Large intestine (tissue), 3 donors: Measurements from ENCODE around the gene DSCAML1. TPM values are rescaled to one million over a fixed set of nuclear protein-coding genes. Genes with fewer than 3 reads are reported as not detected.

Experiments
- DNase-seq, 2 donors: peaks; one replicate each; pipeline versions ENCODE4 v3.0.0 to v3.0.0-alpha.2; 2013
- H3K27ac ChIP-seq: one replicate; pipeline ENCODE4 v1.5.1; 2013; ENCODE audit warnings: low read length
- H3K27me3 ChIP-seq: 2 replicates; pipeline ENCODE4 v1.6.1; 2013; ENCODE audit warnings: low read length; ENCODE audit not compliant: control insufficient read depth, insufficient read depth
- H3K36me3 ChIP-seq: 2 replicates; pipeline ENCODE4 v1.6.1; 2013; ENCODE audit warnings: low read length; ENCODE audit not compliant: control insufficient read depth, insufficient read depth
- H3K4me1 ChIP-seq: one replicate; pipeline ENCODE4 v1.6.1; 2013; ENCODE audit warnings: low read length; ENCODE audit not compliant: control insufficient read depth, insufficient read depth
- H3K4me3 ChIP-seq: one replicate; pipeline ENCODE4 v1.5.1; 2013; ENCODE audit warnings: low read length
- H3K9me3 ChIP-seq: one replicate; pipeline ENCODE4 v1.6.1; 2013; ENCODE audit warnings: mild to moderate bottlenecking, low read depth, low read length, moderate library complexity; ENCODE audit not compliant: control insufficient read depth
- WGBS: methylation state at CpG from one replicate; pipeline ENCODE4 v1.1.5; 2013; ENCODE audit warnings: low lambda C conversion rate; ENCODE audit not compliant: insufficient coverage; 5-methylcytosine and 5-hydroxymethylcytosine counted together
- polyA plus RNA-seq: library from polyadenylated mRNA; unstranded; fragments of 120-200 nt; gene quantifications from one replicate; pipeline ENCODE4 v1.2.1, GENCODE V29; 2013

Gene DSCAML1
- polyA plus RNA-seq, 1 donor = 1.6 TPM

- WGBS = no CpG with 5 or more reads among the region's 10 CpGs
- no peaks in the 10 kb centered on the region for H3K9me3 ChIP-seq
- H3K27ac ChIP-seq = no peak overlapping the region
- H3K27me3 ChIP-seq = no peaks in the 10 kb centered on the region
- peaks cover 5% of the 10 kb centered on the region for H3K4me1 ChIP-seq
- H3K4me3 ChIP-seq = no peak overlapping the region
- DNase-seq = no peak
- H3K36me3 ChIP-seq = no peaks in the 10 kb centered on the region
Observed at GRCh38 chr11:117476531-117477142, 320.4 kb downstream of the DSCAML1 start.

- WGBS = 30% methylated on average over 2 of the region's 11 CpGs
- Histone ChIP-seq H3K4me1 (peaks cover 5% of the 10 kb centered on the region), H3K4me3 (no peak overlapping the region), H3K36me3 (no peaks in the 10 kb centered on the region), H3K27me3 (no peaks in the 10 kb centered on the region), H3K9me3 (no peaks in the 10 kb centered on the region), H3K27ac (no peak overlapping the region)
- DNase-seq = no peak
Observed at GRCh38 chr11:117475716-117476530, 321.1 kb downstream of the DSCAML1 start.

- WGBS = 87% methylated on average over 2 of the region's 8 CpGs
Observed at GRCh38 chr11:117473481-117474091, 323.4 kb downstream of the DSCAML1 start.

GRCh38 chr11:117471776-117472175 lies 325.2 kb downstream of the DSCAML1 start:
- Histone ChIP-seq H3K36me3 (no peaks in the 10 kb centered on the region), H3K9me3 (no peaks in the 10 kb centered on the region), H3K27ac (no peak overlapping the region), H3K4me3 (no peak overlapping the region), H3K27me3 (no peaks in the 10 kb centered on the region), H3K4me1 (no peaks in the 10 kb centered on the region)
- WGBS = no CpG with 5 or more reads among the region's 7 CpGs
- no peak for DNase-seq

More at GRCh38 chr11:117473481-117474091, 323.4 kb downstream of the DSCAML1 start:
- no peak for DNase-seq
- Histone ChIP-seq H3K27ac (no peak overlapping the region), H3K36me3 (no peaks in the 10 kb centered on the region), H3K27me3 (no peaks in the 10 kb centered on the region), H3K4me3 (no peak overlapping the region), H3K9me3 (no peaks in the 10 kb centered on the region), H3K4me1 (peaks cover under 1% of the 10 kb centered on the region)

- Histone ChIP-seq H3K27me3 (no peaks in the 10 kb centered on the region), H3K27ac (no peak overlapping the region), H3K36me3 (no peaks in the 10 kb centered on the region), H3K9me3 (no peaks in the 10 kb centered on the region), H3K4me3 (no peak overlapping the region), H3K4me1 (no peaks in the 10 kb centered on the region)
- DNase-seq = no peak
- WGBS = 100% methylated on average over 1 of the region's 2 CpGs
Observed at GRCh38 chr11:117470576-117470975, 326.4 kb downstream of the DSCAML1 start.

GRCh38 chr11:117468888-117469287 lies 328.1 kb downstream of the DSCAML1 start:
- Histone ChIP-seq H3K36me3 (no peaks in the 10 kb centered on the region), H3K27me3 (no peaks in the 10 kb centered on the region), H3K9me3 (no peaks in the 10 kb centered on the region), H3K4me3 (no peak overlapping the region), H3K4me1 (no peaks in the 10 kb centered on the region), H3K27ac (no peak overlapping the region)
- DNase-seq = no peak
- no CpG with 5 or more reads among the region's 4 CpGs for WGBS

GRCh38 chr11:117467770-117468169 lies 329.2 kb downstream of the DSCAML1 start:
- Histone ChIP-seq H3K36me3 (no peaks in the 10 kb centered on the region), H3K9me3 (no peaks in the 10 kb centered on the region), H3K27ac (no peak overlapping the region), H3K4me1 (no peaks in the 10 kb centered on the region), H3K4me3 (no peak overlapping the region), H3K27me3 (no peaks in the 10 kb centered on the region)
- WGBS = 83% methylated on average over 1 of the region's 5 CpGs
- no peak for DNase-seq

- H3K36me3 ChIP-seq = no peaks in the 10 kb centered on the region
- no CpG with 5 or more reads among the region's 14 CpGs for WGBS
- H3K4me3 ChIP-seq = no peak overlapping the region
- no peak overlapping the region for H3K27ac ChIP-seq
- H3K27me3 ChIP-seq = no peaks in the 10 kb centered on the region
- H3K9me3 ChIP-seq = no peaks in the 10 kb centered on the region
- DNase-seq = no peak
- no peaks in the 10 kb centered on the region for H3K4me1 ChIP-seq
Observed at GRCh38 chr11:117466966-117467365, 330.1 kb downstream of the DSCAML1 start.

GRCh38 chr11:117465236-117465997 lies 331.6 kb downstream of the DSCAML1 start:
- WGBS = 60% methylated on average over 3 of the region's 14 CpGs
- Histone ChIP-seq H3K27me3 (no peaks in the 10 kb centered on the region), H3K27ac (no peak overlapping the region), H3K4me3 (no peak overlapping the region), H3K36me3 (no peaks in the 10 kb centered on the region), H3K4me1 (no peaks in the 10 kb centered on the region), H3K9me3 (no peaks in the 10 kb centered on the region)
- no peak for DNase-seq

GRCh38 chr11:117464778-117465177 lies 332.2 kb downstream of the DSCAML1 start:
- no peak overlapping the region for H3K27ac ChIP-seq
- DNase-seq = no peak

More at GRCh38 chr11:117464778-117465177, 332.2 kb downstream of the DSCAML1 start:
- H3K27me3 ChIP-seq = no peaks in the 10 kb centered on the region
- no peaks in the 10 kb centered on the region for H3K36me3 ChIP-seq
- no CpG with 5 or more reads among the region's 13 CpGs for WGBS
- H3K4me3 ChIP-seq = no peak overlapping the region
- no peaks in the 10 kb centered on the region for H3K9me3 ChIP-seq
- H3K4me1 ChIP-seq = no peaks in the 10 kb centered on the region
